Hepatocyte (in vitro differentiated cells): ENCODE data around the gene CLIP2. TPM values are rescaled to one million over a fixed set of nuclear protein-coding genes. Genes with fewer than 3 reads are reported as not detected.

Source experiments
- DNase-seq: peaks from one replicate; pipeline ENCODE4 v3.0.0-alpha.2; 2016; ENCODE audit warnings: low spot score
- H2AFZ ChIP-seq: fragments of 200-600 bp; sonication (generic); 2 replicates; pipeline ENCODE4 v1.6.0; 2016; ENCODE audit warnings: antibody characterized with exemption, mild to moderate bottlenecking
- H3K27ac ChIP-seq: fragments of 200-600 bp; sonication (generic); 2 replicates; pipeline ENCODE4 v1.5.1; 2016; ENCODE audit warnings: mild to moderate bottlenecking
- H3K27me3 ChIP-seq: fragments of 200-600 bp; sonication (generic); 2 replicates; pipeline ENCODE4 v1.6.1; 2016
- H3K36me3 ChIP-seq: fragments of 200-600 bp; sonication (generic); replicated peaks from 2 replicates; pipeline ENCODE4 v1.5.1; 2016; ENCODE audit warnings: low read depth; ENCODE audit not compliant: insufficient read depth
- H3K4me1 ChIP-seq: fragments of 200-600 bp; sonication (generic); 2 replicates; pipeline ENCODE4 v1.5.1; 2016; ENCODE audit warnings: mild to moderate bottlenecking, moderate library complexity; ENCODE audit not compliant: insufficient read depth
- H3K4me2 ChIP-seq: fragments of 200-600 bp; sonication (generic); 2 replicates; pipeline ENCODE4 v1.6.0; 2016
- H3K4me3 ChIP-seq: fragments of 200-600 bp; sonication (generic); 2 replicates; pipeline ENCODE4 v1.5.1; 2016; ENCODE audit warnings: mild to moderate bottlenecking
- H3K79me2 ChIP-seq: fragments of 200-600 bp; sonication (generic); 2 replicates; pipeline ENCODE4 v1.6.0; 2017; ENCODE audit warnings: mild to moderate bottlenecking
- H3K9me2 ChIP-seq: fragments of 200-600 bp; sonication (generic); replicated peaks from 2 replicates; pipeline ENCODE4 v1.6.0; 2017; ENCODE audit warnings: mild to moderate bottlenecking; ENCODE audit not compliant: insufficient read depth
- H3K9me3 ChIP-seq: fragments of 200-600 bp; sonication (generic); 2 replicates; pipeline ENCODE4 v1.5.1; 2016; ENCODE audit warnings: low read depth, mild to moderate bottlenecking
- H4K20me1 ChIP-seq: fragments of 200-600 bp; sonication (generic); 2 replicates; pipeline ENCODE4 v1.6.0; 2016; ENCODE audit warnings: mild to moderate bottlenecking; ENCODE audit not compliant: insufficient read depth, poor library complexity, severe bottlenecking
- EZH2 ChIP-seq: fragments of 200-600 bp; sonication (generic); IDR thresholded peaks from 2 replicates; pipeline ENCODE4 v1.6.1; 2016; ENCODE audit warnings: antibody characterized with exemption, mild to moderate bottlenecking, borderline replicate concordance
- EZH2phosphoT487 ChIP-seq: fragments of 200-600 bp; sonication (generic); IDR thresholded peaks from one replicate; pipeline ENCODE4 v1.6.1; 2018; ENCODE audit warnings: antibody characterized with exemption, mild to moderate bottlenecking, low read depth, moderate library complexity; ENCODE audit not compliant: unreplicated experiment, severe bottlenecking
- WGBS: methylation state at CpG from one replicate; pipeline ENCODE4 v1.1.6; 2016; ENCODE audit warnings: low lambda C conversion rate; ENCODE audit errors: missing lambda C conversion rate; 5-methylcytosine and 5-hydroxymethylcytosine counted together
- polyA plus RNA-seq: library from polyadenylated mRNA; unstranded; fragments of >200 nt; fragmentation: Nextera tagmentation; extraction: Ambion mirVana; gene quantifications from 2 replicates; pipeline ENCODE4 v1.2.1, GENCODE V29; 2016
- total RNA-seq: library from RNA; depleted of rRNA; stranded (reverse); fragments of >200 nt; gene quantifications from 2 replicates; pipeline ENCODE4 v1.2.3, GENCODE V29; 2014
- TF ChIP-seq, protein P1 (sequence below): fragments of 200-600 bp; sonication (generic); IDR thresholded peaks from 2 replicates; pipeline ENCODE4 v1.5.1; 2016; ENCODE audit warnings: antibody characterized with exemption, mild to moderate bottlenecking; ENCODE audit not compliant: poor library complexity

The CLIP2 gene
- total and polyA plus RNA-seq, 2 experiments from 2014 or later = 17.9 to 28.5 TPM

DNA sequence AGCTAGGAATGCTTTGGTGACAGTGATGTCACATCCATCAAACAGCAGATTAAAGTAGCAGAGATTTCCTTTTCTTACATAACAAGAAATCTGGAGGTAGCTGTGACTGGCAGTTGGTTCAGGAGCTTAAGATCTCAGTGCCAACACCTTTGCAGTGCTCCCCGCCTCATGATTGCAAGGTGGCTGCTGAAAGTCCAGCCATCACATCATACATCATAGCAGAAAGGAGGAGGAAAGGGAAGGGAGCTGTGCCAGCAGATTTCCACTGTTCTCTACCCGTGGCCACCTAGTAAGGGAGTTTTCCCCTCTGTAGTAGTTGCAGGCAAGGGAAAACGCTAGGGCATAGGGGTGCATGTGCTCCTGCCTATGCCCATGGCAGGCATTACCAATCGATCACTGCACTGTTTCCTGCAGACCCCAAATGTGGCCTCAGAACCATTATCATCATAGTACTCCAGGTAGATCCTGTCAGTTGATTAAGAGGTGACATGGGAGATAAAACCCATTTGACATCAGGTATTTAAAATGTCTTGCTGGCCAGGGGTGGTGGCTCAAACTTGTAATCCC is 106.6 kb downstream of the CLIP2 start:
- no peak for DNase-seq

GRCh38 chr7:74396993-74397392 is 107.8 kb downstream of the CLIP2 start:
- Histone ChIP-seq H3K27ac (no peak overlapping the region), H4K20me1 (no peaks in the 10 kb centered on the region), H3K27me3 (no peaks in the 10 kb centered on the region), H3K4me2 (no peak overlapping the region), H3K79me2 (no peaks in the 10 kb centered on the region), H3K9me2 (no peaks in the 10 kb centered on the region), H3K9me3 (no peaks in the 10 kb centered on the region), H2AFZ (no peak overlapping the region), H3K36me3 (no peaks in the 10 kb centered on the region), H3K4me1 (no peaks in the 10 kb centered on the region), H3K4me3 (no peak overlapping the region)
- TF ChIP-seq, protein P1, sequence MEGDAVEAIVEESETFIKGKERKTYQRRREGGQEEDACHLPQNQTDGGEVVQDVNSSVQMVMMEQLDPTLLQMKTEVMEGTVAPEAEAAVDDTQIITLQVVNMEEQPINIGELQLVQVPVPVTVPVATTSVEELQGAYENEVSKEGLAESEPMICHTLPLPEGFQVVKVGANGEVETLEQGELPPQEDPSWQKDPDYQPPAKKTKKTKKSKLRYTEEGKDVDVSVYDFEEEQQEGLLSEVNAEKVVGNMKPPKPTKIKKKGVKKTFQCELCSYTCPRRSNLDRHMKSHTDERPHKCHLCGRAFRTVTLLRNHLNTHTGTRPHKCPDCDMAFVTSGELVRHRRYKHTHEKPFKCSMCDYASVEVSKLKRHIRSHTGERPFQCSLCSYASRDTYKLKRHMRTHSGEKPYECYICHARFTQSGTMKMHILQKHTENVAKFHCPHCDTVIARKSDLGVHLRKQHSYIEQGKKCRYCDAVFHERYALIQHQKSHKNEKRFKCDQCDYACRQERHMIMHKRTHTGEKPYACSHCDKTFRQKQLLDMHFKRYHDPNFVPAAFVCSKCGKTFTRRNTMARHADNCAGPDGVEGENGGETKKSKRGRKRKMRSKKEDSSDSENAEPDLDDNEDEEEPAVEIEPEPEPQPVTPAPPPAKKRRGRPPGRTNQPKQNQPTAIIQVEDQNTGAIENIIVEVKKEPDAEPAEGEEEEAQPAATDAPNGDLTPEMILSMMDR = no peak
- TF ChIP-seq EZH2phosphoT487 (no peak), EZH2 (no peak)
- WGBS = 95% methylated on average over 11 of the region's 11 CpGs
- no peak for DNase-seq

More for the DNA sequence above, 106.6 kb downstream of the CLIP2 start:
- Histone ChIP-seq H3K79me2 (no peaks in the 10 kb centered on the region), H2AFZ (no peak overlapping the region), H3K27me3 (no peaks in the 10 kb centered on the region), H3K36me3 (no peaks in the 10 kb centered on the region), H3K9me3 (no peaks in the 10 kb centered on the region), H4K20me1 (no peaks in the 10 kb centered on the region), H3K4me2 (no peak overlapping the region), H3K4me3 (no peak overlapping the region), H3K27ac (no peak overlapping the region), H3K4me1 (no peaks in the 10 kb centered on the region), H3K9me2 (no peaks in the 10 kb centered on the region)
- WGBS = 81% methylated on average over 4 of the region's 4 CpGs
- TF ChIP-seq, protein P1 = no peak
- no peak for TF ChIP-seq EZH2phosphoT487
- TF ChIP-seq EZH2 = no peak

DNA sequence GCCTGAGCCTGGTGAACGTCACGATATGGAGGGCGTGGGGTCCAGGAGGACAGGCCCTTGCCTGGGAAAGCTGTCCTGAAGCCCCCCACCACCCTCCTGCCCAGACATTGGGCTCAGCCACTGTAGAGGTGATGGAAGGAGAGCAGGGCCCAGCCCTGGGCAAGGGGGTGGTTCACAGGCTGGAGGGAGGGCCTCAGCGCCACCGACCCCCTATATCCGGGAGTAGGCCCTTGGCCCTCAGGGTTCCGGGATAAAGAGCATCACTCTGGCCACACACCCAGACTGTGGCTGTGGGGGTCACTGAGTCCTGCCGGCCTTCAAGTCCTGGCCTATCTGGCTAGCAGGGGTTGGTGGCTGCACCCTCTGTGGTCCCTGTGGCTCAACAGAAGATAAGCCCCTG is 109.2 kb downstream of the CLIP2 start:
- Histone ChIP-seq H3K79me2 (no peaks in the 10 kb centered on the region), H3K27me3 (no peaks in the 10 kb centered on the region), H3K27ac (no peak overlapping the region), H3K4me1 (no peaks in the 10 kb centered on the region), H4K20me1 (no peaks in the 10 kb centered on the region), H3K9me3 (no peaks in the 10 kb centered on the region), H2AFZ (no peak overlapping the region), H3K4me2 (no peak overlapping the region), H3K4me3 (no peak overlapping the region), H3K9me2 (no peaks in the 10 kb centered on the region), H3K36me3 (no peaks in the 10 kb centered on the region)
- WGBS = 98% methylated on average over 8 of the region's 8 CpGs
- no peak for DNase-seq
- no peak for TF ChIP-seq EZH2phosphoT487
- TF ChIP-seq EZH2 = no peak
- TF ChIP-seq, protein P1 = no peak

GRCh38 chr7:74399006-74399405 is 109.8 kb downstream of the CLIP2 start:
- no peak overlapping the region for H3K4me2 ChIP-seq
- H3K4me3 ChIP-seq = no peak overlapping the region
- no peaks in the 10 kb centered on the region for H3K4me1 ChIP-seq
- TF ChIP-seq EZH2 (no peak), EZH2phosphoT487 (no peak)
- TF ChIP-seq, protein P1 = no peak
- no peaks in the 10 kb centered on the region for H3K27me3 ChIP-seq
- no peaks in the 10 kb centered on the region for H3K9me2 ChIP-seq
- H2AFZ ChIP-seq = no peak overlapping the region
- H3K79me2 ChIP-seq = no peaks in the 10 kb centered on the region
- DNase-seq = no peak
- no peaks in the 10 kb centered on the region for H3K36me3 ChIP-seq
- no peaks in the 10 kb centered on the region for H3K9me3 ChIP-seq
- no peaks in the 10 kb centered on the region for H4K20me1 ChIP-seq
- H3K27ac ChIP-seq = no peak overlapping the region
- 97% methylated on average over 6 of the region's 6 CpGs for WGBS
